ENCODE results near the gene LPCAT1. TPM values are rescaled to one million over a fixed set of nuclear protein-coding genes. Genes with fewer than 3 reads are reported as not detected.

Gene LPCAT1
- total RNA-seq, 1 donor from 2014 or later: 41.9 TPM

- no peak overlapping the region for H3K9ac ChIP-seq (ENCODE audit: low read length)
- FAIRE-seq (no peak), DNase-seq (ENCODE audit: low read depth) (no peak)
- H3K4me3 ChIP-seq (ENCODE audit: insufficient read depth, low read depth, low read length): no peak overlapping the region
- peaks cover 6% of the 10 kb centered on the region for H3K27me3 ChIP-seq (ENCODE audit: insufficient read depth, low read length)
- Mint-ChIP-seq H3K27me3 (ENCODE audit: low read depth, unreplicated experiment) (peaks cover 49% of the 10 kb centered on the region), H3K4me1 (ENCODE audit: low read depth, unreplicated experiment) (no peaks in the 10 kb centered on the region), H3K4me3 (ENCODE audit: unreplicated experiment) (no peak overlapping the region), H3K9me3 (ENCODE audit: unreplicated experiment) (peaks cover 7% of the 10 kb centered on the region), H3K27ac (ENCODE audit: unreplicated experiment) (no peak overlapping the region), H3K36me3 (ENCODE audit: low read depth, unreplicated experiment) (peaks cover 5% of the 10 kb centered on the region)
- no peak for TF ChIP-seq CTCF (IDR thresholded peaks at IDR 0.05; ENCODE audit: insufficient read depth, low read depth, low read length)
- H3K27ac ChIP-seq (ENCODE audit: low read depth, low read length): no peak overlapping the region
- H3K9me3 ChIP-seq (ENCODE audit: insufficient read depth, low read depth, low read length): no peaks in the 10 kb centered on the region
- no peaks in the 10 kb centered on the region for H3K79me2 ChIP-seq (ENCODE audit: insufficient read depth, low read length)
- no peaks in the 10 kb centered on the region for H3K36me3 ChIP-seq (ENCODE audit: insufficient read depth, low read length)
- no peaks in the 10 kb centered on the region for H4K20me1 ChIP-seq (ENCODE audit: insufficient read depth, low read length)
- H2AFZ ChIP-seq (ENCODE audit: low read depth, low read length): no peak overlapping the region
- H3K4me1 ChIP-seq (ENCODE audit: insufficient read depth, low read length): no peaks in the 10 kb centered on the region
- H3K4me2 ChIP-seq (ENCODE audit: low read length): no peak overlapping the region
These were observed 111.1 kb downstream of the LPCAT1 start for GRCh38 chr5:1412621-1413020.

GRCh38 chr5:1412163-1412562, 111.6 kb downstream of the LPCAT1 start:
- no peak overlapping the region for H3K4me3 ChIP-seq (ENCODE audit: insufficient read depth, low read depth, low read length)
- H3K4me2 ChIP-seq (ENCODE audit: low read length): no peak overlapping the region
- no peaks in the 10 kb centered on the region for H3K36me3 ChIP-seq (ENCODE audit: insufficient read depth, low read length)
- Mint-ChIP-seq H3K4me3 (ENCODE audit: unreplicated experiment) (no peak overlapping the region), H3K27ac (ENCODE audit: unreplicated experiment) (no peak overlapping the region), H3K36me3 (ENCODE audit: low read depth, unreplicated experiment) (peaks cover 5% of the 10 kb centered on the region), H3K27me3 (ENCODE audit: low read depth, unreplicated experiment) (peaks cover 52% of the 10 kb centered on the region), H3K9me3 (ENCODE audit: unreplicated experiment) (peaks cover 7% of the 10 kb centered on the region), H3K4me1 (ENCODE audit: low read depth, unreplicated experiment) (no peaks in the 10 kb centered on the region)
- no peak for TF ChIP-seq EZH2 (IDR thresholded peaks at IDR 0.05; ENCODE audit: insufficient read depth, low read length)
- no peak for TF ChIP-seq CTCF (IDR thresholded peaks at IDR 0.05; ENCODE audit: insufficient read depth, low read depth, low read length)
- H3K9me3 ChIP-seq (ENCODE audit: insufficient read depth, low read depth, low read length): no peaks in the 10 kb centered on the region
- H3K9ac ChIP-seq (ENCODE audit: low read length): no peak overlapping the region
- no peaks in the 10 kb centered on the region for H4K20me1 ChIP-seq (ENCODE audit: insufficient read depth, low read length)
- FAIRE-seq (no peak), DNase-seq (ENCODE audit: low read depth) (no peak)
- peaks cover 6% of the 10 kb centered on the region for H3K27me3 ChIP-seq (ENCODE audit: insufficient read depth, low read length)
- no peak overlapping the region for H3K27ac ChIP-seq (ENCODE audit: low read depth, low read length)
- no peaks in the 10 kb centered on the region for H3K4me1 ChIP-seq (ENCODE audit: insufficient read depth, low read length)
- H2AFZ ChIP-seq (ENCODE audit: low read depth, low read length): no peak overlapping the region
- no peaks in the 10 kb centered on the region for H3K79me2 ChIP-seq (ENCODE audit: insufficient read depth, low read length)

Small RNAs within 50 kb of the gene (microRNA-seq; reads per million reads assigned to microRNA genes)
- not detected for gene MIR6075

Other genes with a start within 250 kb of the LPCAT1 start
- gene TERT, start 228.9 kb downstream of the LPCAT1 start, total RNA-seq: 0.10 and 0.50 TPM in 2 replicates
- 131 TPM in 2 replicates for gene CLPTM1L, start 178.9 kb downstream of the LPCAT1 start, total RNA-seq
- 0.07 TPM in 2 replicates for gene SLC6A3, start 78.5 kb downstream of the LPCAT1 start, total RNA-seq